ENCODE data around the gene STX1B.
"Not testable (repeated sequence)": the region's sequence is repeated elsewhere in the genome, so short reads cannot be mapped to it uniquely, and the experiment has no call there.

Gene STX1B

DNA sequence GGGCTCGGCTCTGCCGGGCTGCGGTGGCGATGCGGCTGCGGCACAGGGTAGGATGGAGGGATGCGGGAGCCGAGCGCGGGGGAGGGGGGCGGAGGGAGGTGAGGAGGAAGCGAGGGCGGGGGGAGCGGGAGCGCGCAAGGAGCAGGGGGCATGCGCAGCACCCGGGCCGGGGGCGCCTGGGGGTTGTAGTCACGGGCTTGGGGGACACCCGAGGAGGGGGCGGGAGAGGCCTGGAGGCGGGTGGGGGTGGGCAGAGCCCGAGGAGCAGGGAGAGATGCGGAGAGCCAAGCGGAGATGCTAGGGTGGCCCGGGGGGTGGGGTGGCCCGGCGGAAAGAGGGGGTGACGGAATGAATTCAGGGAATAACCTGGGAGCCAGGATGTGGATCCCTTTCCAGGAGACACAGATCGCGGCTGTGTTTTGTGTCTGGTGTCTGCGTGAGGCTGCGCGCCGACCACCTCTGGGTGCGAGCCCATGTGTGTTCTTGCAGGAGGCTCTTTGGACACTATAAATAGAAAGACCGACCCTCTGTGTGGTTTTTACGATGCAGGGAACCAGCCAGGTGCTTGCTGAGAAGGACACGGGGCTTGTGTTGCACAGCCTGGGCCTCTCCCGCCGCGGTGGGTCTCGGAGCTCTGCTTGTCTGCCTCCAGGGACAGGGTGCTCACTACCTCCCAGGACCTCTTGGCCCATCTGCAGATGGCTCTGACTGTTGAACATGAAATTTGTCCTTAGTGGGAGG, at the start of gene STX1B:
Gene STX1B (minus strand): TSS at position 54 of the 741 bp plus-strand sequence. CDS start 242 bp downstream, outside the sequence.
- no peak for DNase-seq (ENCODE audit: low spot score)

DNA sequence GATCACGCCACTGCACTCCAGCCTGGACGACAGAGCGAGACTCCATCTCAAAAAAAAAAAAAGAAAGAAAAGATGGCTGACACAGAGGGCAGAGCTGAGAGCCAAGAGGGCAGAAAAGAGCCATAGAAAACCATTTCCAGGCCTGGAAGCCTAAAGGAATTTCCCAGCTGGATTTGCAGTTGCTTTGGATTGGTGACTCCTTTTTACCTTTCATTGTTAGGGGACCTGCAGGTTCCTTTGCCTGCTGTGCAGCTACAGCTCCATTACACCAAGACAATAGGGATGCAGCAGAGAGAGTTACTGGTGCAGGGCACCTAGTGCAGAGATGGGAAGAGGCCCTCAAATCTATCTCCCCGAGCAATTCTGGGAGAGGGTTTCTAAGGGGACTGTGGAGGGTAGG, 45.2 kb upstream of the STX1B start:
- no peak for DNase-seq (ENCODE audit: low spot score)

DNA sequence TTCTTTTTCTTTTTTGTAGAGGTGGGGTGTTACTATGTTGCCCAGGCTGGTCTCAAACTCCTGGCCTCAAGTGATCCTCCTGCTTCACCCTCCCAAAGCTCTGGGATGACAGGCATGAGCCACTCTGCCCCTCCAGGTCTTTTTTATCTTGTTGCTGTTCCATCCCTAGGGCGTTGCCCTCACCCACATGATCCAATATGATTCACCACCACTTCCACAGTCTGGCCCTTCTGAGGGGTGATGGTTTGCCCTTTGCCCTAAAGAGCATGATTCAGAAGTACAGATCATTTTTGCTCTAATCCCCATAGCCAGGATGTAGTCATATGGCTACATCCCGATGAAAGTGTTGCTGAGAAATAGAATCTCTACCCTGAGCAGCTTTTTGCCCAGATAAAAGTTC, 41.7 kb upstream of the STX1B start:
- DNase-seq (ENCODE audit: low spot score) = peak; percentile 91

DNA sequence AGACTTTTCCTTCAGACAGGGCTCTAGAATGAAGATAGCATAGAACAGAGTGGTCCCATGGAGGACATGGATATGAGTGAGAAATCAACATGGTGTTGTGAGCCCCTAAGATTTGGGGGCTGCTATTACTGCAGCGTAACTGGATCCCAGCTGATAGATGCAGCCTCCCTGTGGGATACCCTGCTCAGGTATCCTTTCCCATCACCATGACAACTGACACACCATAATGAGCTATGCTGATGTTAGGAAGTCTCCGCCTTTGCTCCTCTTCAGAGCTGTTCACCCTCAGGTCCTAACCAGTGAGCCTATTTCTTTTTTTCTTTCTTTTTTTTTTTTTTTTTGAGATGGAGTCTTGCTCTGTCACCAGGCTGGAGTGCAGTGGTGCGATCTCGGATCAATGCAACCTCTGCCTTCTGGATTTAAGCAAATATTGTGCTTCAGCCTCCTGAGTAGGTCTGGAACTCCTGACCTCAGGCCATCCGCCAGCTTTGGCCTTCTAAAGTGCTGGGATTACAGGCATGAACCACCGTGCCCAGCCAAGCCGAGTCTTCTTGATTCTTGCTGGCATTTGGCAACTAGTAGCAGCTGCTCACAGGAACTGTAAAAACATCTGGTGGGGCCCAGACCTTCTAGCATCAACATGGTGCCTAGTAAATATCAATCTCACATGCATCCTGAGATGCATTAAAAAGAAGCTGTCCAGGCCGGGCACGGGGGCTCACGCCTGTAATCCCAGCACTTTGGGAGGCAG, 40.0 kb upstream of the STX1B start:
- no peak for DNase-seq (ENCODE audit: low spot score)

DNA sequence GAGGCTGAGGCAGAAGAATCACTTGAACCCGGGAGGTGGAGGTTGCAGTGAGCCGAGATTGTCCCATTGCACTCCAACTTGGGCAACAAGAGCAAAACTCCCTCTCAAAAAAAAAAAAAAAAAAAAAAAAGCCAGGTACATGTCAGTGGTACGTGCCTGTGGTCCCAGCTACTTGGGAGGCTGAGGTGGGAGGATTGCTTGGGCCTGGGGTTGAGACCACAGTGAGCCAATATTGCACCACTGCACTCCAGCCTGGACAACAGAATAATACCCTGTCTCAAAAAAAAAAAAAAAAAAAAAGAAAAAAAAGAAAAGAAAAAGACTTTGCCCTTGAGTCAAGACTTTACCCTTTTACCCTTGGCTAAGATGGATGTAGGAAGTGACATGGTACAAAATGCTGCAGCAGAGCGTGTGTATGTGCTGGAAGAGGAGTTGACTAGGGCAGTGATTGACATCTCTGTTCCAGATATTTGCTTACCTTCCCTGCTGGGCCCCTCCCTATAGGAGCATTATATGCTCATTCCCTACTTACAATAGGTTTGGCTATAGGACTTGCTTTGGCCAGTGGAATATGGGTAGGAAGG, 33.6 kb upstream of the STX1B start:
- DNase-seq (ENCODE audit: low spot score) = no peak

DNA sequence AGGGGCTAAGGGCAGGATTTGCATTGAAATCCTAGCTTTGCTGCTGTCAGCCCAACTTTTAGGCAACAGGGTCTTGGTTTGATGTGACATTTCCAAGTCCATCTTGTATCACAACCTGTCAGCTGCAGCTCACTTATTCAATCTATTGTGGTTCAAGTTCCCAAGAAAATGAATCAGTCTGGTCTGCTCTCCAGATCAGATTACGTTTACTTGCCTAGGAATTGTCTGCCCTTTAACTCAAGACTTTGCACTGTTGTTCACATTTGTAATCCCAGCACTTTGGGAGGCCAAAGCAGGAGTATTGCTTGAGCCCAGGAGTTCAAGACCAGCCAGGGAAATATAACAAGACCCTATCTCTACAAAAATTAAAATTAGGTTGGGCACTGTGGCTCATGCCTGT, 32.9 kb upstream of the STX1B start:
- DNase-seq (ENCODE audit: low spot score) = no peak

DNA sequence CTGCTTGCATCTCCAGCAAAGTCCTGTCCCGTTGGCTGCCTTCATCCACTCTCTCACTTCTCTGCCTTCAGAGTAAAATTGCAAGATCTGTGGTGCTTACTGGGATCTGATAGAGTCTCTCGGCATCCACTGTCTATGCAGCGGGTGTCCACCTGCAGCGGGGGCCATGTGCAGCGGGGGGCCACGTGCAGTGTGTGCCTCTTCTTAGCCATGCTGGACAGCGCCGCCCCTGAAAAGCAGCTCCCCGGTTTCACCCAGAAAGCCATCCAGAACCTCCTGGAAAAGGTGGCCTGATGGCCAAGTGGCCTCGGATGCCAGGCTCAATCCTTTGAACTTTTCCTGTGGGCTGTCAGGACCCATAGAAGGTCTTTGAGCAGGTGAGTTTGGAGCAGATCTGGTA, 32.4 kb upstream of the STX1B start:
- no peak for DNase-seq (ENCODE audit: low spot score)

DNA sequence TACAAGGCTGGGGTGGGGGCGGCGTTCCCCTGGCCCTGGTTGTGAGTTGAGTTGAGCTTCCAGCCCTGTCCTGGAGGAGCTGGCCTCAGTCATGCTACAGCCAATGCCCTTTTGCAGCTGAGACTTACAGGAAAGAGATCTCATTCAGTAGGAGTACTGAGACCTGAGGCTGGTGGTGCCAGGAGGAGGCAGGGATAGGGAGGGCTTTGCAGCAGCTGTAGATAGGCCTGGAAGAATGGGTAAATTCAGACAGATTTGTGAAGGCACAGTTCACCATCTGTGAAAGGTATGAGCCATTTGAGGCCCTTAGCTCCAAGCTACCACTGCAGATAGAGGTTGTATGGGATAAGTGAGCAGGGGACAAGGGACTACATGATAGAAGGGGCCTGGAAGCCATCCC, 28.6 kb upstream of the STX1B start:
- DNase-seq (ENCODE audit: low spot score) = no peak

DNA sequence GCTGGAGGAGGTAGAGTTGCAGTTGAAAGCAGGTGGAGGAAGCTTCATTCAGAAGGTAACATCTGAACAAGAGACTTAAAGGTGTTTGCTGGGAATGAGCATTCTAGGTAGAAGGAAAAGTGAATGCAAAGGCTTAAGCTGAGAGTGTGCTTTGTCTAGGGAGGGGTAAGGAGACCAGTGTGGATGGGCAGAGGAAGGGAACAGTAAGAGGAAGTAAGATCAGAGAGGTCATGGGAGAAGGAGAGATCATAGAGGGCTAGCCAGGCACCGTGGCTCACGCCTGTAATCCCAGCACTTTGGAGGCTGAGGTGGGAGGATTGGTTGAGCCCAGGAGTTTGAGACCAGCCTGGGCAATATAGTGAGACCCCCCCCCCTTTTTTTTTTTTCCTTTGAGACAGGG, 26.3 kb upstream of the STX1B start:
- no peak for DNase-seq (ENCODE audit: low spot score)

DNA sequence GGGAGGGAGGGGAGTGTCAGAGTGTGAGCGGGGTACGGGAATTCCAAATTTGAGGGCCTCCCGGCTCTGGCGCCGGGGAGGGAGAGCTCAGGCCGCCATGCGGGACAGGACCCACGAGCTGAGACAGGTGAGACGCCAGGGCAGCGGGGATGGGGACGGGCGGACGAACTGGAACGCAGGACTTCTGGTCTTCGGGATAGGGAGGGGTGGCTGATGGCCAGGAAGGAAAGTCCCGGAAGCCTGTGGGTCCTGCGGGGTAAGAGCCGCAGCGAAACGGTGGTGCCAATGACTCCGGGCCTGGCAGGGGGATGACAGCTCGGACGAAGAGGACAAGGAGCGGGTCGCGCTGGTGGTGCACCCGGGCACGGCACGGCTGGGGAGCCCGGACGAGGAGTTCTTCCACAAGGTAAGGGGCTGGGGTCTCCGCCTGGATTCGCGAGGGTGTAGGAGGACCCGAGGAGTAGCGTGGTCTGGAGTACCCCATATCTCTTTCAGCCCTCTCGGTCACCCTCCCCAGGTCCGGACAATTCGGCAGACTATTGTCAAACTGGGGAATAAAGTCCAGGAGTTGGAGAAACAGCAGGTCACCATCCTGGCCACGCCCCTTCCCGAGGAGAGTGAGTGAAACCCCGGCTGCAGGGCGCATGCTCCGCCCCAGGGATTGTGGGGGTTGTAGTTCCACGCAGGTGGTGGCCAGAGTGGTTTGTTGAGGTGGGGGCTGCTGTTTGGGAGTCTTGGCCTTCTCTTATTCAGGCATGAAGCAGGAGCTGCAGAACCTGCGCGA, 23.5 kb upstream of the STX1B start:
- peak; percentile 86 for DNase-seq (ENCODE audit: low spot score)

DNA sequence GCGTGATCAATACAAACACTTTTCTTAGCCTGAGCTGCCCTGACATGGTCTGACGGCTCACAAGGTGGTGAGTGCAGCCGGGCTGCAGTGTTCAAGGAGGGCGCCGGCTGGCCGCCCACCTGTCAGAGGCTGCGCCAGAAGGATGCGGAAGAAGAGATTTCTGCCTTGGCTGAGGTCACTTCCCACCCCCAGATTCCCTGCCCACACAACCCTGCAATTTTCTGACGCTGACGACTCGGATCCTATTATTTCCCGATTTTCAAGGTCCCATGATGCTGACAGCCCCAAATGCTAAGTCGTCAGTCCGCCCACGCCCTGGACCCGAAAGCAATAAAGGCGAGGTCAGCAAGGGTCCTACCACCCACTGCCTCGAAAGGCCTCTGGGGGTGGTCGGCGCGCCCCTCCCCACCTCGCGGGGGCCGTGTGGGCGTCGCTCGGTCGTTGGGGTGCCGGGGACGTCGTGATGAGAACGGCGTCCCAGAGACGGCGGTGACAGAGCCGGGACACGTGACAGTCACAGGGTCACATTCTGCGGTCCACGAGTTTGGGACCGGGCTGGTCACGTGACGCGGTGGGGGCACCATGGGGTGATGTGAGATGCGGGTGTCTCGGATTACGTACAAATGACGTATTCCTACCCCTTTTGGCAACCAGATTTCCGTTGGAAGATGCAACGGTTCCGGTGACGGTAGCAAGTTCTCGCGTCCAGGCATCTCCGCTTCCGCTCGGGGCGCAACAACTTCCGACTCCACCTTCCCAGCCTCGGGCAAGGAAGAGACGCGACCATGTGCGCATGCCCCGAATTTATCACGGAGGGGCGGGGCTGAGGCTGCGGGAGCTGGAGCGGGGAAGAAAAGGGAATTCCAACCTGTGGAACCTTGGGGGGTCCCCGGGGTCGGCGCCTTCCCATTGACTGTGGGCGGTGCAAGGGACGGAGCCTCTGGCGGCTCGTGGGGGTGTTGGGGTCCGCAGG, 22.6 kb upstream of the STX1B start, which contains the start of gene STX4:
Gene STX4 (plus strand): TSS at position 823 of the 973 bp plus-strand sequence. CDS start 248 bp downstream, outside the sequence.
- DNase-seq (ENCODE audit: low spot score) = peak; percentile 98

DNA sequence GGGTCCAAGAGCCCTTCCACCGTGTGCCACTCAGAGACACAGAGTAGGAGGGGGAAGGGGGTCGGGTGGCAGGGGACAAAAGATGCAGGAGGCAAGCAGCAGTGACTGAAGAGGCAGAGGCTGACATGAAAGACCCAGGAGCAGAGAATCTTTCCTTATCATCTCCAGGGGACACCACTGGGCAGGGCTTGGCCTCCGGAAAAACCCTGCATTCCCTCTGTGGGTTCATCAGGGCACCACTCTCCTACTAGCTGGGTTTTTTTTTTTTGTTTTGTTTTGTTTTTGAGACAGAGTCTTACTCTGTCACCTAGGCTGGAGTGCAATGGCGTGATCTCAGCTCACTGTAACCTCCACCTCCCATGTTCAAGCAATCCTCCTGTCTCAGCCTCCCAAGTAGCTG, 20.8 kb upstream of the STX1B start:
- no peak for DNase-seq (ENCODE audit: low spot score)

DNA sequence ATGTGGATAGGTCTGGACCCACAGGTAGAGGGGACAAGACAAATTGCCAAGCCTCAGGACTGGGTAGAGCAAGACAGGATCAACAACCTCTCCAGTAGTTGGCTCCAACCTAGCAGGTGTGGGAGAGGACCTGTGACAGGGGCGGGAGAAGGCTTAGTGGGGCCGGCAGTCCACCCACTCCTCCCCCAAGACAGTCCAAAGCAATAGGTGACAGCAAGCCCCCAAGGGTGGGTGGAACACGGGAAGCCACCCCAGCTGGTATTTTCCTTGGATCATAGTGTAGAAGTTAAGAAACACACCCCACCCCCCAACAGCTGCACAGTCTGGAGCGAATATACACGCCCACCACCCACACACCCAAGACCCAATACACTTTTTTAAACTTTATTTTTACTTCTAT, 18.8 kb upstream of the STX1B start:
- no peak for DNase-seq (ENCODE audit: low spot score)

DNA sequence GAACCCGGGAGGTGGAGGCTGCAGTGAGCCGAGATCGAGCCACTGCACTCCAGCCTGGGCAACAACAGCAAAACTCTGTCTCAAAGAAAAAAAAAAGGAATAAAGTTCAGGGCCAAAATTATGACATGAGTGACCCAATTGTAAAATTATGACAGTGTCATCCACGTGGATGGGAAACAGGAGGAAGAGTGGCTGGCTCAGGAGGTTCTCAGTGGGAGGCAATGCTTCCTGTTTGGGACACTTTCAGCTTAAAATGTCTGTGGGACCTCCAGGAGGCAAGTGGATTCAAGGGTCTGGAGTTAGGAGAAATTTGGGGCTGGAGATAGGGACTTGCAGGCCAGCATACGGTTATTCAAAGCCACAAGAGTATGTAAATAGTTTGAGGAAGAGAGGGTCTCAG, 14.9 kb upstream of the STX1B start:
- no peak for DNase-seq (ENCODE audit: low spot score)

DNA sequence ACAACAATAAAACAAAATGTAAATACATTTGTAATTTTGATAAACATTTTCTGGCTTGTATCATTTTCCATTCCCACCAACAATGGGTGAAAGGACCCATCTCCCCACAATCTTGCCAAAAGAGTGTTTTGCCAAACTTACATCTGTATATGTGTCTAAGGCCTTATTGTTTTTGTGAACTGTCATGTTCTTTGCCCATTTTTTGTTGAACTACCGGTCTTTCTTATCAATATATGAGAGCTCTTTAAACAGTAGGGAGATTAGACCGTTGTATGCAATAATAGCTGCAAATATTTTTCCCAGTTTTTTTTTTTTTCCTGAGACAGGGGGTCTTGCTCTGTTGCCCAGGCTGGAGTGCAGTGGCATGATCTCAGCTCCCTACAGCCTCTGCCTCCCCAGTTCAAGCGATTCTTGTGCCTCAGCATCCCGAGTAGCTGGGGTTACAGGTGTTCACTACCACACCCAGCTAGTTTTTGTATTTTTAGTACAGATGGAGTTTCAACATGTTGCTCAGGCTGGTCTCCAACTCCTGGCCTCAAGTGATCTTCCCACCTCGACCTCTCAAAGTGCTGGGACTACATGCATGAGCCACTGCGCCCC, 13.3 kb upstream of the STX1B start:
- no peak for DNase-seq (ENCODE audit: low spot score)

DNA sequence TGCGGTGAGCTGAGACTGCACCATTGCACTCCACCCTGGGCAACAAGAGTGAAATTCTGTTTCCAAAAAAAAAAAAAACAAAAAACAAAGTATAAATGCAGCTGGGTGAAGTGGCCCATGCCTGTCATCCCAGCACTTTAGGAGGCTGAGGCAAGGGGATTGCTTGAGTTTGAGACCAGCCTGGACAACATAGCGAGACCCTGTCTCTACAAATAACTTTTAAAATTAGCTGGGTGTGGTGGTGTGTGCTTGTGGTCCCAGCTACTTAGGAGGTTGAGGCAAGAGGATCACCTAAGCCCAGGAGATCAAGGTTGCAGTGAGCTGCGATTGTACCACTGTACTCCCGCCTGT, 12.8 kb upstream of the STX1B start:
- no peak for DNase-seq (ENCODE audit: low spot score)

DNA sequence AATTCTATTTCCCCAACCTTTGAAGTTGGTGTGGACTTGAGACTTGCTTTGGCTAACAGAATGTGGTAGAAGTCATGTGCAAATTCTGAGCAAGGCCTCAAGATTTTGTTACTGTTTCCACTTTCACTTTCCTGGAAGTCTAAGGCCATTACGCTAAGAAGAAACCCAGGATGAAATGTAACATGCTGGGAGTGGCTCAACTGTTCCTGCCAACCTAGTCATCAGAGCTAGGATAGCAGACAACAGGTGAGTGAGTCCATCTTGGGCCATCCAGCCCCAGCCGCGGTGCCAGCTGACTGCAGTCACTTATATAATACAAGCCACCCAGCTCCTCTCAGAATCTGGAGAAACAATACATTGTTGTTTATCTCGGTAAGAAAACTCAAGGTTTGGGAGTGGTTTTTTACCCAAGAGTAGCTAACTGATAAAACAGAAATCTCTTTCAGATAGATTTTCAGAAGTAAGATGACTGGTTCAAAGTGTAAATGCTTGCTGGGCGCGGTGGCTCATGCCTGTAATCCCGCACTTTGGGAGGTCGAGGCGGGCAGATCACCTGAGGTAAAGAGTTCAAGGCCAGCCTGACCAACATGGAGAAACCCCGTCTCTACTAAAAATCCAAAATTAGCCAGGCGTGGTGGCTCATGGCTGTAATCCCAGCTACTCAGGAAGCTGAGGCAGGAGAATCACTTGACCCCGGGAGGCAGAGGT, 12.3 kb upstream of the STX1B start:
- no peak for DNase-seq (ENCODE audit: low spot score)

DNA sequence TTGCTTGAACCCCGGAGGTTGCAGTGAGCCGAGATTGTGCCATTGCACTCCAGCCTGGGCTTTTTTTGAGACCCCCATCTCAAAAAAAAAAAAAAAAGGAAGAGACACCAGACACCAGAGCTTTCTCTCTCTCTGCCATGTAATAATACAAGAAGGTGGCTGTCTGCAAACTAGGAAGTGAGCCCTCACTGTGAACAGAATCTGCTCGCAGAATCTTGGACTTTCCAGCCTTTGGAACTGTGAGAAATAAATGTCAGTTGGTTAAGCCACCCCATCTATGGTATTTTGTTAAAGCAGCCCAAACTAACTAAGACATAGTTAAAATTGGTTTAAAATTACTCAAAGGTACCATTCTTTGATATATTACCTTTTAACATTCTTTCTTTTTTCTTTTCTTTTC, 10.1 kb upstream of the STX1B start:
- DNase-seq (ENCODE audit: low spot score) = no peak

DNA sequence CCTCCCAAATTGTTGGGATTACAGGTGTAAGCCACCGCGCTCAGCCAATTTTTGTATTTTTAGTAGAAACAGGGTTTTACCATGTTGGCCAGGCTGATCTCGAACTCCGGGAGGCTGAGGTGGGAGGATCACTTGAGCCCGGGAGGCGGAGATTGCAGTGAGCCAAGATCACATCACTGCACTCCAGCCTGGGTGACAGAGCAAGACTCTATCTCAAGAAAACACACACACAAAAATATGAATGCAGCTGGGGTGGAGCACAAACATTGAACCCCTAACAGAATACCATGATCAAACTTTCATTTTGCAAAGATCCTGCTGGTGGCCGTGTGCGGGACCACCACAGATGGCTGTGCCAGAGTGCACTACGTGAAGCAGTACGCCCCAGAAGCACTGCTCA, 7.3 kb upstream of the STX1B start:
- not testable (repeated sequence) for DNase-seq (ENCODE audit: low spot score)

DNA sequence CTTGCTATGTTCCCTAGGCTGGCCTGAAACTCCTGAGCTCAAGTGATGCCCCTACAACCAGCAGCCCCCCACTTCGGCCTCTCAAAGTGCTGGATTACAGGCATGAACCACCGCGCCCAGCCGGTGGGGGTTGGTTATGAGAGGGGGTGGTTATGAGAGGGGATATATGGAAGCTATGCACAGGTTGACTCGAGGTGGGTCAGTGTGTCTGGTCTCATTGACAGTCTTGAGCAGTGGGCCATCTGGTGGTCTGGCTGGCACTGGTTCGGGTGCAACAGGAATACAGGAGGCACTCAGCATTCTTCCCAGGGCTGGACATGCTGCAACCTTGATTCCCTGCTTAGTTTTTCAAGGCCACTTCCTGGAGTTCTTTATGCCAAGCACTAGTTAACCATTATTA, 5.6 kb upstream of the STX1B start:
- no peak for DNase-seq (ENCODE audit: low spot score)
